ENCODE data around the gene ITIH5.

The ITIH5 gene

GRCh38 chr10:7579681-7580080 is 87.1 kb downstream of the ITIH5 start:
- no peak for DNase-seq

- no peak for DNase-seq
Measured at GRCh38 chr10:7577579-7577978, 89.2 kb downstream of the ITIH5 start.

GRCh38 chr10:7577176-7577575 is 89.6 kb downstream of the ITIH5 start:
- DNase-seq: no peak

- no peak for DNase-seq
Measured at GRCh38 chr10:7576340-7576739, 90.4 kb downstream of the ITIH5 start.

GRCh38 chr10:7572391-7572790 is 94.4 kb downstream of the ITIH5 start:
- DNase-seq: no peak

GRCh38 chr10:7571981-7572380 is 94.8 kb downstream of the ITIH5 start:
- DNase-seq: no peak

- no peak for DNase-seq
Measured at GRCh38 chr10:7567911-7568620, 98.7 kb downstream of the ITIH5 start.

- DNase-seq: no peak
Measured at GRCh38 chr10:7566891-7567290, 99.9 kb downstream of the ITIH5 start.

GRCh38 chr10:7565871-7566270 is 100.9 kb downstream of the ITIH5 start:
- DNase-seq: no peak

GRCh38 chr10:7563770-7564169 is 103.0 kb downstream of the ITIH5 start:
- no peak for DNase-seq

- DNase-seq: no peak
Measured at GRCh38 chr10:7563368-7563767, 103.4 kb downstream of the ITIH5 start.

- DNase-seq: no peak
Measured at GRCh38 chr10:7561985-7562384, 104.8 kb downstream of the ITIH5 start.

- no peak for DNase-seq
Measured at GRCh38 chr10:7561216-7561893, 105.4 kb downstream of the ITIH5 start.

GRCh38 chr10:7560519-7560918 is 106.2 kb downstream of the ITIH5 start:
- no peak for DNase-seq

GRCh38 chr10:7559386-7559785 is 107.4 kb downstream of the ITIH5 start:
- no peak for DNase-seq

GRCh38 chr10:7558036-7558435 is 108.7 kb downstream of the ITIH5 start:
- DNase-seq: no peak

- no peak for DNase-seq
Measured at GRCh38 chr10:7553531-7553930, 113.2 kb downstream of the ITIH5 start.

- no peak for DNase-seq
Measured at GRCh38 chr10:7551950-7552716, 114.6 kb downstream of the ITIH5 start.

GRCh38 chr10:7551289-7551688 is 115.5 kb downstream of the ITIH5 start:
- no peak for DNase-seq

- DNase-seq: no peak
Measured at GRCh38 chr10:7550013-7550412, 116.8 kb downstream of the ITIH5 start.

- no peak for DNase-seq
Measured at GRCh38 chr10:7547829-7548228, 118.9 kb downstream of the ITIH5 start.

- no peak for DNase-seq
Measured at GRCh38 chr10:7547206-7547605, 119.6 kb downstream of the ITIH5 start.

GRCh38 chr10:7546385-7546967 is 120.3 kb downstream of the ITIH5 start:
- no peak for DNase-seq

- DNase-seq: no peak
Measured at GRCh38 chr10:7545792-7546191, 121.0 kb downstream of the ITIH5 start.

Data from NCI-H1436 (cell line).